ENCODE results near the gene TIMP4. TPM values are rescaled to one million over a fixed set of nuclear protein-coding genes. Genes with fewer than 3 reads are reported as not detected.

TIMP4 gene
- total RNA-seq, 3 donors from 2014 or later: 1.2 to 8.7 (median 3.6) TPM

DNA sequence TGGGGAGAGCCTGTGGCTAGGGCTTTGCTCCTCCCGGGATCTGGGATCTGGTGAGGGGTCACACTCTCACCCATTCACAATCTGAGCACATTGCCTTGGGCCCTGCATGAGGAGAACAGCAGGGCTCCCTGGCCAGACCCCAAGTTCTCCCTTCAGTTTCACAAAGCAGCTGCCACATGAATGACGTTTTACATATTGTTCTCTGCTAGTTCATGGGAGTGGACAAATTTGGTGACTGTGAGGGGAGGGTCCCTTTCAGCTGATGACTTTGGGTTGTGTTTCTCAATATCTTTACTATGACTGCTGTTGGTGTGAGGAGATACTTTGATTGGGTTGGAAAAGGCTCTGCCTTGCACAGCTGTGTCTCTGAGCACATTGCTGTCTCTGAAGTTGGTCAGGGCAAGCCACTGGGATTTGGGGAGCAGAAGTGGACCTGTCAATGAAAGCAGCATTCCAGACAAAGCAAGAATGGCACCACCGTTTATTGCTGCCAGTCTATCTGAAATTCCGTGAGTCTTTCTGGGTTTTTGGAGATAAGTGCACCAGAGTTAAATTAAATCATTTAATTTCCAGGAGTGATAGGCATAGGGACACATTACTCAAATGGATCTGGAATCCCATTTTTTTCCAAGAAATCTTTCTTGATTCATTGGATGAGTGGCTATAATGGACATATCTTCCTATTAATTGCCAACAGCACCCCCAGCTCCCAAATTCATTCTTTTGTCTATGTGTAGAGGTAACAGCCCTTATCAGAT lies 10.3 kb downstream of the TIMP4 start:
- TF ChIP-seq, protein P1, sequence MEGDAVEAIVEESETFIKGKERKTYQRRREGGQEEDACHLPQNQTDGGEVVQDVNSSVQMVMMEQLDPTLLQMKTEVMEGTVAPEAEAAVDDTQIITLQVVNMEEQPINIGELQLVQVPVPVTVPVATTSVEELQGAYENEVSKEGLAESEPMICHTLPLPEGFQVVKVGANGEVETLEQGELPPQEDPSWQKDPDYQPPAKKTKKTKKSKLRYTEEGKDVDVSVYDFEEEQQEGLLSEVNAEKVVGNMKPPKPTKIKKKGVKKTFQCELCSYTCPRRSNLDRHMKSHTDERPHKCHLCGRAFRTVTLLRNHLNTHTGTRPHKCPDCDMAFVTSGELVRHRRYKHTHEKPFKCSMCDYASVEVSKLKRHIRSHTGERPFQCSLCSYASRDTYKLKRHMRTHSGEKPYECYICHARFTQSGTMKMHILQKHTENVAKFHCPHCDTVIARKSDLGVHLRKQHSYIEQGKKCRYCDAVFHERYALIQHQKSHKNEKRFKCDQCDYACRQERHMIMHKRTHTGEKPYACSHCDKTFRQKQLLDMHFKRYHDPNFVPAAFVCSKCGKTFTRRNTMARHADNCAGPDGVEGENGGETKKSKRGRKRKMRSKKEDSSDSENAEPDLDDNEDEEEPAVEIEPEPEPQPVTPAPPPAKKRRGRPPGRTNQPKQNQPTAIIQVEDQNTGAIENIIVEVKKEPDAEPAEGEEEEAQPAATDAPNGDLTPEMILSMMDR (IDR thresholded peaks at IDR 0.05): no peak
- intact Hi-C loops (cut with DNase I, micrococcal nuclease): no loop called here
- ATAC-seq: peak; percentile 16
- no peak overlapping the region for H3K4me3 ChIP-seq
- H3K36me3 ChIP-seq (ENCODE audit: low read depth): no peaks in the 10 kb centered on the region
- no peak for DNase-seq
- no peaks in the 10 kb centered on the region for H3K4me1 ChIP-seq (ENCODE audit: low read depth)
- H3K9me3 ChIP-seq: no peaks in the 10 kb centered on the region

DNA sequence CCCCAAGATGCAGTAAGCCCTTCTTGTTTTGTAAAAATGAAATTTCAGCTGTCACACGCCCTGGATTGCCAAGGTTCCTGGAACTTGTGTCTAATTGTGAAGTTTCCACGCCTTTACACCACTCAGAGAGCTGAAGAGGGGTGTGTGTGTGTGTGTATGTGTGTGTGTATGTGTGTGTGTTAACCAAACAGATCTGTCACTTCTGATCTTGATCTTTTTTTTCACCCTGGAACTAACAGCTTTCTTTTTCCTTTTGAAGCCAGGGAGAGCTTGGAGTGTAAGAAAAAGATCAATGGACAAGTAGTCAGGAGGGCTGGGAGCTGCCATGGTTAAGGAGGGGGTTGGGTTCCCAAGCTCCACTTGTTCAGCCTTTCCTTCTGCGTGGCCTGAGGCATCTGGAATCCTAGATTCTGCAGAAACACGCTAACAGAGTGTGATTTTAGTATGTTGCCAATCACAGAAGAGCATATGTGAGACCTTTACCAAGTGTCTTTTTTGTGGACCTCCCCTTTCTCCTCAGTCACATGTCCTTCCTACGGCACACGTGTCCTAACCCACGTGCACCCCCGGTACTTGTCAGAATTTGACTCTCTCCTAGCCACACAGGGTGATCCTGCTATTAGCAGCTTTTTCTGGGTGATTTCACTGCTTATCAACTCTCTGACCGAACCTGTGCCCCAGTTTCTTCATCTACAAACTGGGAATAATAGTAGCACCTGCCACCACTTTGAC lies 11.5 kb downstream of the TIMP4 start:
- DNase-seq (no peak), ATAC-seq (no peak)
- Histone ChIP-seq H3K4me3 (no peak overlapping the region), H3K9me3 (no peaks in the 10 kb centered on the region), H3K4me1 (ENCODE audit: low read depth) (no peaks in the 10 kb centered on the region), H3K36me3 (ENCODE audit: low read depth) (no peaks in the 10 kb centered on the region)
- intact Hi-C loops (cut with DNase I, micrococcal nuclease): no loop called here
- TF ChIP-seq, protein P1 (IDR thresholded peaks at IDR 0.05): no peak

DNA sequence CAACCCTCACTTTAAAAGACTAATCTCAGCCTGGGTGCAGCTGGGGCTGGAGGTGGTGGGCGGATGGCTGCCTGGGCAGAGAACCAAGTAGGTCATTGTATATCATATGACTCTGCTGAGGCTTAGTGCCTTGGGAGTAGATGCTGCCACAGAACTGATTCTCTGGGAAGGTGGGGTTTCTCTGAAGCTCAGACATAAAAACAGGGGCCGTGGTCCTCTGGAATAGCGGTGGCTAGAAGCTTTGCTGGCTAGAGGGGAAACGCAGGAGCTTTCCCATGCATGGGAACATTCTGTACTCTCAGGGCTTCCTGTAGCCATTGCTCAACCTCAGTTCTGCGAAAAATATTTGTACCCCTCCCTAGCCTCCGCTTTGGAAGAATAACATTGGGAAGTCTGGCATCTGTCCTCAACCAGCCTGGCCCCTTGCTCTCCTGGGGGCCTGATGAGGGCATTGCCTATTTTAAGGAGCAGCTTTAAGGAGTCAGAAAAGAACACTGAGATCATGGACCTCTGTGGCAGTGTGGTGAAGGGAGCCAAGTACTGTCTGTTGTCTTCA lies 14.7 kb downstream of the TIMP4 start:
- DNase-seq (no peak), ATAC-seq (peak; percentile 45)
- H3K36me3 ChIP-seq (ENCODE audit: low read depth): no peaks in the 10 kb centered on the region
- intact Hi-C loops (cut with DNase I, micrococcal nuclease): no loop called here
- no peaks in the 10 kb centered on the region for H3K9me3 ChIP-seq
- no peak overlapping the region for H3K4me3 ChIP-seq
- H3K4me1 ChIP-seq (ENCODE audit: low read depth): no peaks in the 10 kb centered on the region
- TF ChIP-seq, protein P1 (IDR thresholded peaks at IDR 0.05): no peak

DNA sequence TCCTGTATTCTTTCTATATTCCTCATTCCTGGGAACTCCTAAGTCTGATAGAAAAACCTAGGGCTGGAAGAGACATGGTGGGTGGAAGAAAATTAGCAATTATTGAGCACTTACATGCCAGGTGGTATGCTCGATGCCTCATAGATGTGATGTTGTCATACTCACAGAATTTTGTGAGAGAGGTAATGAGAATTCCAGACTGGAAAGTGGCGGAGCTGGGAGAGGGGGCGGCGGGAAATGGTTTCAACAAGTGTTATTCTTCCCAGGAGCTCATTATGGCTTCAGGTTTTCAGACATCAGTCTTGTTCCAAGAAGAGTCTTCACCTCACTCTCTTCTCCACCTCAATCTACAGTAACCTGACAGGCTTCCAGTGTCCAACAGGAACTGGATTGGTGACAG lies 16.2 kb downstream of the TIMP4 start:
- no peak overlapping the region for H3K4me3 ChIP-seq
- no peaks in the 10 kb centered on the region for H3K9me3 ChIP-seq
- TF ChIP-seq, protein P1 (IDR thresholded peaks at IDR 0.05): no peak
- ATAC-seq (no peak), DNase-seq (no peak)
- no peaks in the 10 kb centered on the region for H3K36me3 ChIP-seq (ENCODE audit: low read depth)
- H3K4me1 ChIP-seq (ENCODE audit: low read depth): no peaks in the 10 kb centered on the region
- intact Hi-C loops (cut with DNase I, micrococcal nuclease): no loop called here

DNA sequence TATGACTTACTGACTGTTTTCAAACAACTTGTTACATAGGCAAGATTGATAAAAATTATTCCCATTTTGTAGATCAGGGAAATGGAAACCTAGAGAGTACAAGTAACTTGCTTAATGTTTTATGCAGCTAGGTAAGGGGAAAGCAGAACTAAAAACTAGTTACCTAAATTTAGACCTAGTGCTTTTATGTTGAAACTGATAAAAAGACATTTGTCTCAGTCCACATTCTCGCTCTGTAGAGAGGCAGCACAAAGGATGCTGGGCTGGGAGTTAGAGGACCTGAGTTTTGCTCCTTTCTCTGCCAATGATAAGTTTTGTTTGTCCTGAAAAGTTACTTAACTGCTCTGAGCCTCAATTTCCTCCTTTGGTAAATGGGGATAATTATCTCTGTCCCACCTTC lies 17.4 kb downstream of the TIMP4 start:
- ATAC-seq (no peak), DNase-seq (no peak)
- Histone ChIP-seq H3K9me3 (no peaks in the 10 kb centered on the region), H3K4me1 (ENCODE audit: low read depth) (no peaks in the 10 kb centered on the region), H3K36me3 (ENCODE audit: low read depth) (no peaks in the 10 kb centered on the region), H3K4me3 (no peak overlapping the region)
- intact Hi-C loops (cut with DNase I, micrococcal nuclease): no loop called here
- TF ChIP-seq, protein P1 (IDR thresholded peaks at IDR 0.05): no peak

Data from mucosa of descending colon (tissue), 3 donors.